HG03520 (cell line): ENCODE results near the gene USH1G.
"Not testable (repeated sequence)": the region's sequence is repeated elsewhere in the genome, so short reads cannot be mapped to it uniquely, and the experiment has no call there.

Experiments
- ATAC-seq: cut with Tn5 transposase; IDR thresholded peaks from one replicate; pipeline ENCODE4 v1.9.1; 2021; ENCODE audit warnings: mild to moderate bottlenecking, moderate library complexity; ENCODE audit not compliant: unreplicated experiment

The USH1G gene

GRCh38 chr17:74935585-74936469 lies 12.8 kb upstream of the USH1G start, which contains the start of gene OTOP3:
TSS of gene OTOP3 (plus strand) at chr17:74935898. CDS start at chr17:74935922, 24 bp downstream.
- ATAC-seq, result no peak

GRCh38 chr17:74935048-74935447 lies 12.0 kb upstream of the USH1G start:
- ATAC-seq, result no peak

GRCh38 chr17:74930535-74931036 lies 7.5 kb upstream of the USH1G start:
- ATAC-seq, result no peak

- ATAC-seq, result no peak
These were observed 5.7 kb upstream of the USH1G start for GRCh38 chr17:74928786-74929185.

GRCh38 chr17:74925242-74925641 lies 2.2 kb upstream of the USH1G start:
- ATAC-seq, result no peak

- ATAC-seq, result no peak
These were observed 1.3 kb upstream of the USH1G start, which contains the start of gene OTOP2 for GRCh38 chr17:74924250-74924948. TSS of gene OTOP2 (plus strand) at chr17:74924273. CDS start at chr17:74924633, 360 bp downstream.

GRCh38 chr17:74923538-74924249 lies 639 bp upstream of the USH1G start:
- no peak for ATAC-seq

GRCh38 chr17:74922172-74922571 lies 883 bp downstream of the USH1G start:
- no peak for ATAC-seq

GRCh38 chr17:74921769-74922168 lies 1.3 kb downstream of the USH1G start:
- ATAC-seq, result no peak

GRCh38 chr17:74921026-74921681 lies 1.9 kb downstream of the USH1G start:
- ATAC-seq, result no peak

- no peak for ATAC-seq
These were observed 2.4 kb downstream of the USH1G start for GRCh38 chr17:74920642-74921025.

- no peak for ATAC-seq
These were observed 2.8 kb downstream of the USH1G start for GRCh38 chr17:74920306-74920620.

GRCh38 chr17:74919440-74920305 lies 3.4 kb downstream of the USH1G start:
- no peak for ATAC-seq

GRCh38 chr17:74918906-74919305 lies 4.1 kb downstream of the USH1G start:
- ATAC-seq, result no peak

- ATAC-seq, result no peak
These were observed 5.6 kb downstream of the USH1G start for GRCh38 chr17:74917430-74917829.

GRCh38 chr17:74916851-74917199 lies 6.2 kb downstream of the USH1G start:
- ATAC-seq, result no peak

- no peak for ATAC-seq
These were observed 6.8 kb downstream of the USH1G start for GRCh38 chr17:74916136-74916850.

- not testable (repeated sequence) for ATAC-seq
These were observed 11.6 kb downstream of the USH1G start for GRCh38 chr17:74911423-74911822.

- ATAC-seq, result not testable (repeated sequence)
These were observed 14.0 kb downstream of the USH1G start for GRCh38 chr17:74909097-74909496.
